HG02798 (cell line): ENCODE measurements around the gene FOXN4.

Experiments used
- ATAC-seq: cut with Tn5 transposase; IDR thresholded peaks from one replicate; pipeline ENCODE4 v1.9.1; 2021; ENCODE audit warnings: mild to moderate bottlenecking; ENCODE audit not compliant: unreplicated experiment, poor library complexity

The FOXN4 gene

DNA sequence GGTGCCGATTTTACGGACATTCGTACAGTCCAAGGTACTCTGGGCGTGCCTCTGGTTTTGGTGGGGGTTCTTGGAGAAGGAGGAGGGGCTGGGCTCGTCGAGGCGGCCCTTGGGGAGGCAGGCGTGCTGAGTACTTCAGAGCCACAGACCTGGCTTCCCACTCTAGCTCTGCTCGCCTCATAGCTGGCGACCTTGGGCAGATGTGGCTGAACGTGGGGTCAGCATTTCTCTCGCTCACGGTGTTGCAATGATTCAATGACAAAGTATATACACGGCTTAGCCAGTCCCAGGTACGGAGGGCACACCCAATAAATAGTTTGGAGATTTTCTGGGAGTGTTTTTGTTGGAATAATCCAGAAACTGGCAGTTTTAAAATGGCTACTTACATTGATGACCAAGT is 75.1 kb downstream of the FOXN4 start:
- no peak for ATAC-seq

DNA sequence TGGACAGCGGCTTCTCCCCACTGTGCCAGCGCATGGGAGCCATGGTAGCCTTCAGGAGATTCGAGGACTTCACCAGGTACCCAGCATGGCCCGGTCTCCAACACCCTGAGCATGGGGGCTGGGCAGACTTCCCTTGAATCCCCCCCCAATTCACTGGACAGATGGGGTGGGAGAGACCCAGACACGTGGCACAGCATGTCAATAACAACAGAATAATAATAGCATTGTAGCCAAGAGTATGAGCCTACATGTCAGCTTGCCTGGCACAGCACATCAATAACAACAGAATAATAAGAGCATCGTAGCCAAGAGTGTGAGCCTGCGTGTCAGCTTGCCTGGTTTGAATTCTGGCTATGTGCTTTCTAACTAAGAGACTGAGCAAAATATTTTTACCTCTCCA is 76.4 kb downstream of the FOXN4 start:
- ATAC-seq: no peak

DNA sequence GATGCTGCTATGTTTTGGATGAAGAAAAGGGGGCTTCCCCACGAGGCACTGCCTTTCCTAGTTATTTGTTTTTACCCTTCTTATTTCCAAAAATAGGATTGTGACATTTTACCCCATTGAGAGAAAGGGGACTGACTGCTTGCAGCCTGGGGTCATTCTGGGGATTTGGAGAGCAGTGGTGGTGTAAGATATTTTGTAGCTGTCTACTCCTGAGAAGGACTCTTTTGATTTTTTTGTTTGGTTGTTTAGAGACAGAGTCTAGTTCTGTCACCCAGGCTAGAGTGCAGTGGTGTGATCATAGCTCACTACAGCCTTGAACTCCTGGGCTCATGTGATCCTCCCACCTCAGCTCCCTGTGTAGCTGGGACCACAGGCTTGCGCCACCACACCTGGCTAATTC is 78.9 kb downstream of the FOXN4 start:
- ATAC-seq: no peak

DNA sequence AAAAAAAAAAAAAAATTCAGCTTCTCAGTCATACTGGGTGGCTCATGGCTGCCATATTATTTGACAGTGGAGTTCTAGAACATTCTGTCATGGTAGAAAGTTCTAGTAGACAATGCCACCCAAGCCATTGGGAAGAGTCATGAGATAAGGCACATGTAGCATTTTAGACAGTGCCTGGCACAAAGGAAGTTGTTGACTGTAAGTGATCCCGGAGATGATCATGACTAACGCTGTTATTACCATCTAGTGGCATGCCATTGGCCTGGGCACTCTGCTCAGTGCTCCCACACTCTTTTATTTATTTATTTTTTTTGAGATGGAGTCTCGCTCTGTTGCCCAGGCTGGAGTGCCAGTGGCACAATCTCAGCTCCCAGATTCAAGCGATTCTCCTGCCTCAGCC is 80.4 kb downstream of the FOXN4 start:
- ATAC-seq: no peak
